Fibroblast of mammary gland (primary cell): ENCODE measurements around the gene PCDHGA5.
"Not testable (repeated sequence)": the region's sequence is repeated elsewhere in the genome, so short reads cannot be mapped to it uniquely, and the experiment has no call there.

Experiments
- DNase-seq: peaks from one replicate; pipeline ENCODE4 v3.0.0-alpha.2; 2010; ENCODE audit warnings: low read depth
- H3K4me3 ChIP-seq: 2 replicates; pipeline ENCODE4 v1.5.1; 2011; ENCODE audit warnings: low read depth, mild to moderate bottlenecking, low read length, moderate library complexity; ENCODE audit not compliant: control insufficient read depth
- TF ChIP-seq, protein P1 (sequence below): conservative IDR thresholded peaks from 2 replicates; pipeline ENCODE4 v1.5.1; 2011; ENCODE audit warnings: low read depth, low read length, inconsistent platforms; ENCODE audit not compliant: control insufficient read depth, insufficient read depth

Gene PCDHGA5

GRCh38 chr5:141363952-141364660, at the start of gene PCDHGA5:
Gene PCDHGA5, plus strand, starts transcription at chr5:141364162. Its CDS starts 169 bp downstream, at chr5:141364331.
- peak; percentile 28 for DNase-seq
- TF ChIP-seq, protein P1, sequence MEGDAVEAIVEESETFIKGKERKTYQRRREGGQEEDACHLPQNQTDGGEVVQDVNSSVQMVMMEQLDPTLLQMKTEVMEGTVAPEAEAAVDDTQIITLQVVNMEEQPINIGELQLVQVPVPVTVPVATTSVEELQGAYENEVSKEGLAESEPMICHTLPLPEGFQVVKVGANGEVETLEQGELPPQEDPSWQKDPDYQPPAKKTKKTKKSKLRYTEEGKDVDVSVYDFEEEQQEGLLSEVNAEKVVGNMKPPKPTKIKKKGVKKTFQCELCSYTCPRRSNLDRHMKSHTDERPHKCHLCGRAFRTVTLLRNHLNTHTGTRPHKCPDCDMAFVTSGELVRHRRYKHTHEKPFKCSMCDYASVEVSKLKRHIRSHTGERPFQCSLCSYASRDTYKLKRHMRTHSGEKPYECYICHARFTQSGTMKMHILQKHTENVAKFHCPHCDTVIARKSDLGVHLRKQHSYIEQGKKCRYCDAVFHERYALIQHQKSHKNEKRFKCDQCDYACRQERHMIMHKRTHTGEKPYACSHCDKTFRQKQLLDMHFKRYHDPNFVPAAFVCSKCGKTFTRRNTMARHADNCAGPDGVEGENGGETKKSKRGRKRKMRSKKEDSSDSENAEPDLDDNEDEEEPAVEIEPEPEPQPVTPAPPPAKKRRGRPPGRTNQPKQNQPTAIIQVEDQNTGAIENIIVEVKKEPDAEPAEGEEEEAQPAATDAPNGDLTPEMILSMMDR: peak; percentile 15
- peak within 1 kb of the TSS; percentile 4 for H3K4me3 ChIP-seq

GRCh38 chr5:141316963-141317362, 47.0 kb upstream of the PCDHGA5 start:
- not testable (repeated sequence) for DNase-seq, H3K4me3 ChIP-seq

GRCh38 chr5:141319202-141319601, 44.8 kb upstream of the PCDHGA5 start:
- TF ChIP-seq, protein P1: no peak
- DNase-seq: no peak
- no peak overlapping the region for H3K4me3 ChIP-seq

DNA sequence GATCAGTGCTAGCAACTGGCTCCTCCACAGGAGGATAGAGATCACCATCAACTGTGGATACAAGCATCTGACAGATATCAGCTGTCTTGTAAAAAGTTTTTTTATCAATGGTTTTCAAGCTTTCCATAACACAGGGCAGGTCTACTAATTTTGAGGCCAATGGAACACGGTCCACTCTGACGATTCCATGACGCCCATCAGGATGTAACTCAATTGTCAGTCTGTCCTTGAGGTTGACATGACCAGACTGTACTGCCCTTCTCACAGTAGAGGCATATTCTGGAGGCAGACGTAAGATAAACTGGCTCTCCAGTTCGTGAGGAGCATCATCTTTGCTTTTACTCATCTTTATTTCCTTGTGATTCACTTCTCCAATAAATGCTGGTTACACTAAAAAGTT, 44.3 kb upstream of the PCDHGA5 start:
- TF ChIP-seq, protein P1: no peak
- peak overlapping the region; percentile 89 for H3K4me3 ChIP-seq
- DNase-seq: no peak

- peak within 1 kb of the TSS; percentile 89 for H3K4me3 ChIP-seq
- TF ChIP-seq, protein P1: peak; percentile 88
Measured at GRCh38 chr5:141320225-141321169, 43.5 kb upstream of the PCDHGA5 start, which contains the start of gene TAF7. Gene TAF7, minus strand, starts transcription at chr5:141320784. Its CDS starts 740 bp downstream, at chr5:141320044.

DNA sequence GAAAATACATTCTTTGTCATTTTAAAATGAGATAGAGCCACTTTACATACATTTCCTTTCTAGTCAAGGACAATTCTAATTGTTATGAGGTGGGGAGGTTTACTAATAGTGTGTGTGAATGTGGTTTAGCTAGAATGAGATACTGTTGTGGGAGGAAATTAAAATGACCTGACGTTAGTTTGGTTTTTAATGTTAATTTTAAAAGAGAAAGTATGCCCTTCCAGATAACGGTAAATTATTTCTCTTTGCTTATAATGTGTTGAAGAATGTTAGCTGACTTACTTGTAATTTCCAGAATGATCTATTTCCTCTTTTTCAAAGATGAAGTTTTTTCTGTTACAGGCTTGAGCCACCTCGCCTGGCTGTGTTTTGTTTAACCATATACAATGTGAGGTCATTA, 41.7 kb upstream of the PCDHGA5 start:
- DNase-seq: no peak
- no peak overlapping the region for H3K4me3 ChIP-seq
- TF ChIP-seq, protein P1: no peak

More at GRCh38 chr5:141320225-141321169, 43.5 kb upstream of the PCDHGA5 start, which contains the start of gene TAF7:
- peak; percentile 94 for DNase-seq
